A673 (cell line): ENCODE data around the gene DPF3.

Experiments used
- EZH2 ChIP-seq: fragments of 200-600 bp; sonication (generic); IDR thresholded peaks from 2 replicates; pipeline ENCODE4 v1.6.1; 2017; ENCODE audit warnings: borderline replicate concordance, low read depth, mild to moderate bottlenecking, mixed read lengths, antibody characterized with exemption, low read length; ENCODE audit not compliant: poor library complexity, severe bottlenecking
- TF ChIP-seq, protein P1 (sequence below): fragments of 300-800, 200-600 bp; sonication (generic); conservative IDR thresholded peaks from 2 replicates; pipeline ENCODE4 v1.5.1; 2017; ENCODE audit warnings: low read depth, mild to moderate bottlenecking, antibody characterized with exemption, low read length, moderate library complexity, mixed read lengths

DNA sequence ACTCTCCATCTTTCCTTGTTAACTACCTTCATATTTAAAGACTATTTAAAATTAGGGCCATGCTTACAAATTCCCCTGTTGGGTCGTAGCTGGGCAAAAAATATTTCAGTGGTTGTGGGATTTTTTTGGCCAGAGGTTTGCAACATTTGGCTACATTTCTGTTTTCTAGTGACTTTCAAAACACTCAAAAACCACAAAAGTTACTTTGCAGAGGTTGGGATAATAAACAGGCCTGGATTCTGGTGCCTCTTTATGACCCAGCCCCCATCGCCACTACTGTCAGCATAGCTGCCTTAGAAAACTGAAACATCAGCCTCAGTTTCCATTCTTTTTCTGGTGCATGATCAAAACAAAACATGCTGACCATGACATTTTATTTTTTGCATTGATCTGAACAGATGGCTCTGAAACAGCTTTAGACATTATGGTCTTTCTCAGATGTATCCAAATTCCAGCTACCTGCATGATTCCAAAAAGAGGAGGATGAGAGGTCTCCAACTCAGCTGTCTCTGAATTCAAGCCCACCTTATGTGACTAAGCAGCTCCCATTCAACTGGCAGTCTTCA lies 5.2 kb downstream of the DPF3 start:
- TF ChIP-seq EZH2, result no peak
- TF ChIP-seq, protein P1, sequence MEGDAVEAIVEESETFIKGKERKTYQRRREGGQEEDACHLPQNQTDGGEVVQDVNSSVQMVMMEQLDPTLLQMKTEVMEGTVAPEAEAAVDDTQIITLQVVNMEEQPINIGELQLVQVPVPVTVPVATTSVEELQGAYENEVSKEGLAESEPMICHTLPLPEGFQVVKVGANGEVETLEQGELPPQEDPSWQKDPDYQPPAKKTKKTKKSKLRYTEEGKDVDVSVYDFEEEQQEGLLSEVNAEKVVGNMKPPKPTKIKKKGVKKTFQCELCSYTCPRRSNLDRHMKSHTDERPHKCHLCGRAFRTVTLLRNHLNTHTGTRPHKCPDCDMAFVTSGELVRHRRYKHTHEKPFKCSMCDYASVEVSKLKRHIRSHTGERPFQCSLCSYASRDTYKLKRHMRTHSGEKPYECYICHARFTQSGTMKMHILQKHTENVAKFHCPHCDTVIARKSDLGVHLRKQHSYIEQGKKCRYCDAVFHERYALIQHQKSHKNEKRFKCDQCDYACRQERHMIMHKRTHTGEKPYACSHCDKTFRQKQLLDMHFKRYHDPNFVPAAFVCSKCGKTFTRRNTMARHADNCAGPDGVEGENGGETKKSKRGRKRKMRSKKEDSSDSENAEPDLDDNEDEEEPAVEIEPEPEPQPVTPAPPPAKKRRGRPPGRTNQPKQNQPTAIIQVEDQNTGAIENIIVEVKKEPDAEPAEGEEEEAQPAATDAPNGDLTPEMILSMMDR, result no peak
